GM18870 (cell line): ENCODE results near the gene FGF9.

ENCODE experiments used
- ATAC-seq: cut with Tn5 transposase; IDR thresholded peaks from one replicate; pipeline ENCODE4 v1.9.1; 2021; ENCODE audit warnings: moderate library complexity; ENCODE audit not compliant: unreplicated experiment

FGF9 gene

GRCh38 chr13:21670883-21671619 lies at the start of gene FGF9:
Gene FGF9, plus strand, starts transcription at chr13:21671073. Its CDS starts 840 bp downstream, at chr13:21671913.
- peak; percentile 47 for ATAC-seq

GRCh38 chr13:21625366-21625765 lies 45.5 kb upstream of the FGF9 start:
- ATAC-seq: no peak

- no peak for ATAC-seq
Measured at GRCh38 chr13:21632196-21632595, 38.7 kb upstream of the FGF9 start.

- no peak for ATAC-seq
Measured at GRCh38 chr13:21636656-21637055, 34.2 kb upstream of the FGF9 start.

GRCh38 chr13:21637296-21637695 lies 33.6 kb upstream of the FGF9 start:
- no peak for ATAC-seq

- ATAC-seq: no peak
Measured at GRCh38 chr13:21638319-21639282, 32.3 kb upstream of the FGF9 start.

GRCh38 chr13:21639561-21639960 lies 31.3 kb upstream of the FGF9 start:
- no peak for ATAC-seq

- ATAC-seq: no peak
Measured at GRCh38 chr13:21641629-21642028, 29.2 kb upstream of the FGF9 start.

GRCh38 chr13:21657538-21657937 lies 13.3 kb upstream of the FGF9 start:
- no peak for ATAC-seq

- ATAC-seq: no peak
Measured at GRCh38 chr13:21659087-21659486, 11.8 kb upstream of the FGF9 start.

GRCh38 chr13:21661097-21661909 lies 9.6 kb upstream of the FGF9 start:
- no peak for ATAC-seq

GRCh38 chr13:21663197-21663596 lies 7.7 kb upstream of the FGF9 start:
- no peak for ATAC-seq

DNA sequence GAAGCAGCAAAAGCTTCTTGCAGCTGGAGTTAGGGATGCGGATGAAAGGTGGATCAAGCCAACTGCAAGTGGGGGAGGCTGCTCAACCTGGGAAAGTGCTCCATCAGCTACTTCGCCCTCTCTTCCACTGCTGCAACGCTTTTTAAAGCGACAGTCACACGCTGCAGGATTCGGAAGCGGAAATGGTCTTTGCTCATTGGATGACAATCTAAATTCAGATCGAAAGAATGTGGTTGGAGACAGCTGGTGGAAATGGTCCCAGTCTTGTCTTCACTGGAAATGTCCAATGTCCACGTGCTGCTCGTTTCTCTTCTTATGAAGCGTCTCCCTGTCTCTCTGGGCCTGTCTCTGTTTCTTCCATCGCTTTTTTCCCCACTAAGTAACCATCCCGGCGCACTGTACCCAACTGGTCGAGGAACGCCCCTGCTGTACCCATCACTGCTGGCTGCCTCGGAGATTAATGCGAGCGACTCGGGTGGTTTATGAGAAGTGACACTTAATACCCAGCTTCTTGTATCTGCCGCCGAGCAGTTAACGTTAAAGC lies 2.1 kb upstream of the FGF9 start:
- ATAC-seq: no peak

DNA sequence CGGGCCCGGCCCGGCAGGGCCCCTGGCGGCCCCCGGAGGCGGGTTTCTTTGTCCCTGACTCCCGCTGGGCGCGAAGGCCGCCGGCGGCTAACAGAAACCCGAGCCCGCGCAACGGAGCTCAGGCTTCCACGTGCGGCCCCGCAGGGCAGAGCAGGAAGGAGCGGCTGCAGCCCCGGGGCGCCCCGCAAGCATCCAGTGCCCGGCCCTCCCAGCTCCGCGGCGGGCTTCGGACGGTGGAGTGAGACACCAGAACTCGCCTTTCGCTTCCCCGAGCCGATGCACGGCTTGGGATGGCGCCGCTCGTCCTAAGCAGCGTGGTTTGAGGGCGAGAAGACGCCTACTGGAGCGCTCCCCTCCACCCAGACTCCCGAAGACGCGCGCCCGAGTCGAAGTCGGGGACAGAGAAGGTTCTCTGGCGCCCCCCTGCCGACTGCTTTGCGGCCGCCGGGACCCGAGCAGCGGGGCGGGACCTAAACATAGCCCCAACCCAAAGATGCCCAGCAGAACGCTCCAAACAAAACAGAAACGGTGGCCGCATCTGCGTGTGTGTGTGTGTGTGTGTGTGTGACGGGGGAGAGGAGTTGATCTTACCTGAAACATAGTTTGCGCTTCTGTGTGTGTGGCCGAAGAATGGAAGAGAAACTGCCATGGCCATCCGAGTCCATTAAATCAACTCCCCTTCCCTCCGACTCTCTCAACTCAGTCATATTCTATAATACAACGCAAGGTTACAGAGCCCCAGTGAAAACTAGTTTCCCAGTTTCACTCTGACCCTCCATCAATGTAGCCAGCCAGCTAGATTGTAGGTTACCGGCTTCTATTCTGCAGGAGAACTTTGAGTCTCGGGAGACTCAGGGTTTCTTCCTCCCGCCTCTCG lies 629 bp upstream of the FGF9 start:
- peak; percentile 26 for ATAC-seq

- ATAC-seq: no peak
Measured at GRCh38 chr13:21671620-21672286, 880 bp downstream of the FGF9 start.

DNA sequence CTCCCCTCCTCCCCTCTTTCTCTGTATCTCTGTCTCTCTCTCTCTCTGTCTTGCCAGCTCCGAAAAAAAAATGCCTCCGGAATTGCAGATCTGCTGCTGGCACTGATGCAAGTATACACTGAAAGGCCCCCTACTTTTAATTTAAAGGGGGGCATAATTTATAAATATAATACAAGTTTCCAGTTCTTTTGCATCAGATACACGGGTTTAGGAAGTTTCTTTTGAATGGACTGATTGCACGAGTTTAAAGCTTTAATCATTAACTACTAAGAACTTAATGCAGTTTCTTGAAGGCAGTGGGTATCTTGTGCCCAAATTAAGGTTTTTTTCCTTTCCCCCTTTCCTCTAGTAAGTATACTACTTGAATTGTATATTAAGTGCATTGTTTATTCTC lies 1.4 kb downstream of the FGF9 start:
- no peak for ATAC-seq

- no peak for ATAC-seq
Measured at GRCh38 chr13:21672796-21673538, 2.1 kb downstream of the FGF9 start.

GRCh38 chr13:21673539-21673788 lies 2.6 kb downstream of the FGF9 start:
- no peak for ATAC-seq
